Measurements from ENCODE around the gene TCP11. TPM values are rescaled to one million over a fixed set of nuclear protein-coding genes. Genes with fewer than 3 reads are reported as not detected.
A peak's percentile ranks its signal among the peaks of the same experiment; 100 is the strongest.

Gene TCP11
- total RNA-seq, 1 donor from 2014 or later, result not detected

DNA sequence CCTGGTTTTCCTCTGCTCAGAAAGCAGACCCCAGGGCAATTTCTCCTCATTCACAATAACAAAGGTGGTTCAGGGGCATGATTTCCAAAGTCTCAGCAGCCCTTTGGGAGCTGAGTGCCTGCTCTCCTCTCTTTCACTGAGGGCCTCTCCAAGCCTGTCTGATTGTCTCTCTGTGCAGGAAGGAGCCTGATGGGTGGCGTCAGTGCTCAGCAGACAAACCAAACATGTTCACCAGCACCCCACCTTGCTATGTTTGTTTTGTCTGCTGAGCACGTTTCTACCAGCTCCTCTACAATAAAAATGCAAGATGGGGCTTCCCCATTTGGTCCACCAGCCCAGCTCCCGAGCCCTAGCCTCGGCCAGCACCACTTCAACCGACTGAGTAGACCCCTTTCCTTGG lies 25.4 kb upstream of the TCP11 start:
- peaks cover 7% of the 10 kb centered on the region for H3K9me3 Mint-ChIP-seq

DNA sequence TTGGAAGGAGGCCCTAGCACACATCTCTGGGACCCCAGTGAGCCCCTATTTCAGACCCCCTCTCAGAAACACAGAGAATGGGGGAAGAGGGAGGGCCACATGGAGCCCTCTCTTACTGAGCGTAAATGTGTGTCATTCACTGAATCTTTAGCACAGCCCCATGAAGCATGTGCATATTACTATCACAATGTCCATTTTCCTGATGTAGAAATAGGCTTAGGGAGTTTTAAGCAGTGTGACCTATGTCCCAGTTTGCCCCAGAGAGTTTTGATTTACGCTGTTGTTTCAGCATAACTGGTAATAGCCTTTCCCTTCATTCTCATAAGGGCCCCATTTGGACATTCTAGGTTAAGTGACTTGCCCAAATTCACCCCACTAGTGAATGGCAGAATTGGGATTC lies 25.0 kb upstream of the TCP11 start:
- Mint-ChIP-seq H3K4me1 (ENCODE audit: low read depth) (peaks cover 14% of the 10 kb centered on the region), H3K27me3 (ENCODE audit: insufficient read depth) (peaks cover 21% of the 10 kb centered on the region), H3K27ac (no peak overlapping the region), H3K36me3 (ENCODE audit: low read depth) (peaks cover 4% of the 10 kb centered on the region), H3K9me3 (peaks cover 7% of the 10 kb centered on the region), H3K4me3 (no peak overlapping the region)
- intact Hi-C loops (cut with micrococcal nuclease), result no loop called here
- no peak for DNase-seq (ENCODE audit: low spot score)

More for the DNA sequence above, 25.4 kb upstream of the TCP11 start:
- Mint-ChIP-seq H3K4me1 (ENCODE audit: low read depth) (peaks cover 14% of the 10 kb centered on the region), H3K36me3 (ENCODE audit: low read depth) (peaks cover 4% of the 10 kb centered on the region), H3K27ac (no peak overlapping the region), H3K4me3 (no peak overlapping the region), H3K27me3 (ENCODE audit: insufficient read depth) (peaks cover 21% of the 10 kb centered on the region)
- no peak for DNase-seq (ENCODE audit: low spot score)
- intact Hi-C loops (cut with micrococcal nuclease), result no loop called here

- intact Hi-C loops (cut with micrococcal nuclease), result loop anchor here (1.0 kb wide), 1 partner anchor 17 kb away; no protein-coding TSS in a partner anchor
- Mint-ChIP-seq H3K9me3 (peaks cover 7% of the 10 kb centered on the region), H3K4me1 (ENCODE audit: low read depth) (peaks cover 14% of the 10 kb centered on the region), H3K27me3 (ENCODE audit: insufficient read depth) (peaks cover 21% of the 10 kb centered on the region), H3K4me3 (no peak overlapping the region), H3K27ac (peak overlapping the region; percentile 80), H3K36me3 (ENCODE audit: low read depth) (peaks cover 4% of the 10 kb centered on the region)
- no peak for DNase-seq (ENCODE audit: low spot score)
Measured at GRCh38 chr6:35165630-35166071, 24.5 kb upstream of the TCP11 start.

DNA sequence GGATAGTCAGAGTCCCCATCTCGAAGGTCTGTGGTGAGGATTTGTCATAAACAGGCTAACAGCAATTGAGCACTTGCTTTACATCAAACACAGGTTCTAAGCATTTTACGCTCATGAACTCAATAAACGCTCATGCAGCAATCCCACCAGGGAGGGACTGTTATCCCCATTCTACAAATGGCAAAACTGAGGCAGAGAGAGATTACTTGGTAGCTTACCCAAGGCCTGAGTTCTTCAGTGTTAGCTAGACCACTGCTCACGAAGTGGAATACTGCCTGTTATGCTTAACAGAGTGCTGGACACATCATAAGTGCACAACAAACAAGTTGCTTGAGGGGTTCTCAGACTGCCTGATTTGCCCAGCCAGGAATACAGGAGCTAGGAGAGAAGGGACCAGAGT lies 23.7 kb upstream of the TCP11 start:
- peaks cover 7% of the 10 kb centered on the region for H3K9me3 Mint-ChIP-seq
- intact Hi-C loops (cut with micrococcal nuclease), result loop anchor here (1.0 kb wide), 1 partner anchor 17 kb away; no protein-coding TSS in a partner anchor
- H3K27ac Mint-ChIP-seq, result no peak overlapping the region
- peaks cover 22% of the 10 kb centered on the region for H3K27me3 Mint-ChIP-seq (ENCODE audit: insufficient read depth)
- no peak for DNase-seq (ENCODE audit: low spot score)
- H3K4me3 Mint-ChIP-seq, result no peak overlapping the region
- peaks cover 4% of the 10 kb centered on the region for H3K36me3 Mint-ChIP-seq (ENCODE audit: low read depth)
- peaks cover 14% of the 10 kb centered on the region for H3K4me1 Mint-ChIP-seq (ENCODE audit: low read depth)

- no peaks in the 10 kb centered on the region for H3K36me3 Mint-ChIP-seq (ENCODE audit: low read depth)
- DNase-seq (ENCODE audit: low spot score), result no peak
- H3K27ac Mint-ChIP-seq, result no peak overlapping the region
- H3K4me3 Mint-ChIP-seq, result no peak overlapping the region
- H3K27me3 Mint-ChIP-seq (ENCODE audit: insufficient read depth), result peaks cover 22% of the 10 kb centered on the region
- peaks cover 14% of the 10 kb centered on the region for H3K4me1 Mint-ChIP-seq (ENCODE audit: low read depth)
- H3K9me3 Mint-ChIP-seq, result peaks cover 1% of the 10 kb centered on the region
- intact Hi-C loops (cut with micrococcal nuclease), result no loop called here
Measured at GRCh38 chr6:35164277-35164676, 23.1 kb upstream of the TCP11 start.

GRCh38 chr6:35163836-35164235 lies 22.7 kb upstream of the TCP11 start:
- no peak for DNase-seq (ENCODE audit: low spot score)
- intact Hi-C loops (cut with micrococcal nuclease), result no loop called here
- Mint-ChIP-seq H3K27me3 (ENCODE audit: insufficient read depth) (peaks cover 20% of the 10 kb centered on the region), H3K27ac (no peak overlapping the region), H3K4me1 (ENCODE audit: low read depth) (peaks cover 14% of the 10 kb centered on the region), H3K9me3 (no peaks in the 10 kb centered on the region), H3K36me3 (ENCODE audit: low read depth) (no peaks in the 10 kb centered on the region), H3K4me3 (no peak overlapping the region)

GRCh38 chr6:35161776-35162607 lies 20.9 kb upstream of the TCP11 start:
- Mint-ChIP-seq H3K27ac (no peak overlapping the region), H3K4me3 (no peak overlapping the region), H3K4me1 (ENCODE audit: low read depth) (peaks cover 14% of the 10 kb centered on the region), H3K36me3 (ENCODE audit: low read depth) (no peaks in the 10 kb centered on the region), H3K27me3 (ENCODE audit: insufficient read depth) (peaks cover 16% of the 10 kb centered on the region), H3K9me3 (no peaks in the 10 kb centered on the region)
- intact Hi-C loops (cut with micrococcal nuclease), result no loop called here
- no peak for DNase-seq (ENCODE audit: low spot score)

DNA sequence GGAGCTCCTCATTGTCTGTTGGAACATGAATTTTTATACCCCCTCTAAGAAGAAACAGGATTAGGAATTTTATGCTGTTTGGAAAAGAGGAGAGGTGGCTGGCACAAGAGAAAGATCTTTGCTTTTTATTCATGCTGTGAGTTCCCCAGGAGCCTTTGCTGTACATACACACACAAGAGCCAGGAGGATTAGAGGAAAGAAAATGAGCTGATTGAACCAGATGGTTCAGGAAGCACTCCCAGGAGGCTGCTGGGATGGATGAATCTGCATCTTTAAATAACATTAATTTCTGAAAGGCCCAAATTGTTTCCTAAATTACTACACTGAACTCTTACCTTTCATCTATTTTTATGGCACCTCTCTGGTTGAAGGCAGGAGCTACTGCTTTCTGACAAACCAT lies 20.1 kb upstream of the TCP11 start:
- Mint-ChIP-seq H3K36me3 (ENCODE audit: low read depth) (no peaks in the 10 kb centered on the region), H3K9me3 (no peaks in the 10 kb centered on the region), H3K27me3 (ENCODE audit: insufficient read depth) (peaks cover 20% of the 10 kb centered on the region), H3K27ac (peak overlapping the region; percentile 4), H3K4me3 (no peak overlapping the region), H3K4me1 (ENCODE audit: low read depth) (peaks cover 14% of the 10 kb centered on the region)
- intact Hi-C loops (cut with micrococcal nuclease), result no loop called here
- DNase-seq (ENCODE audit: low spot score), result no peak

DNA sequence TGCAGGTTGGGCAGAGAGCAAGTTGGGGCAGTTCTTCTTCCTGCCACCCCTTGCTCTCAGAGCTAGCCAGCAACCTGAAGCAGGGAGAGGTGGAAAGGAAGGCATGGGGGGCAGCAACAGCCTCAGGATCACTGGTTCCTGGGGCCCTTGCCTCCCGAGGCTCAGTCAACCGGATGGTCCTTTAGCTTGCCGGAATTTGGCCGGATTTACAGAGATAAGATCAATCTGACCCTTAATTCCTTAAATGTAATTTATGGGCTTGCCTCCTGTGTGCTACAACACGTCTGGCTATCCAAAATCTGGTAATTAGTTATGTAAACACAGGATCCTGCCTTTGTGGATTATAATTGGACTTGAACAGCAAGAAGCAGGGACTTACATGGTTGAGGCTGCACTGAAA lies 19.5 kb upstream of the TCP11 start:
- Mint-ChIP-seq H3K27me3 (ENCODE audit: insufficient read depth) (peaks cover 20% of the 10 kb centered on the region), H3K9me3 (no peaks in the 10 kb centered on the region), H3K4me3 (no peak overlapping the region), H3K36me3 (ENCODE audit: low read depth) (no peaks in the 10 kb centered on the region), H3K4me1 (ENCODE audit: low read depth) (peaks cover 13% of the 10 kb centered on the region), H3K27ac (no peak overlapping the region)
- no peak for DNase-seq (ENCODE audit: low spot score)
- intact Hi-C loops (cut with micrococcal nuclease), result no loop called here

GRCh38 chr6:35158520-35158919 lies 17.4 kb upstream of the TCP11 start:
- Mint-ChIP-seq H3K27ac (no peak overlapping the region), H3K4me3 (no peak overlapping the region), H3K9me3 (no peaks in the 10 kb centered on the region), H3K27me3 (ENCODE audit: insufficient read depth) (peaks cover 19% of the 10 kb centered on the region), H3K36me3 (ENCODE audit: low read depth) (peaks cover 3% of the 10 kb centered on the region), H3K4me1 (ENCODE audit: low read depth) (peaks cover 24% of the 10 kb centered on the region)
- intact Hi-C loops (cut with micrococcal nuclease), result no loop called here
- DNase-seq (ENCODE audit: low spot score), result no peak

- Mint-ChIP-seq H3K4me1 (ENCODE audit: low read depth) (peaks cover 30% of the 10 kb centered on the region), H3K27me3 (ENCODE audit: insufficient read depth) (peaks cover 9% of the 10 kb centered on the region), H3K4me3 (no peak overlapping the region), H3K27ac (no peak overlapping the region), H3K36me3 (ENCODE audit: low read depth) (peaks cover 3% of the 10 kb centered on the region), H3K9me3 (no peaks in the 10 kb centered on the region)
- DNase-seq (ENCODE audit: low spot score), result no peak
- intact Hi-C loops (cut with micrococcal nuclease), result no loop called here
Measured at GRCh38 chr6:35154947-35155346, 13.8 kb upstream of the TCP11 start.

GRCh38 chr6:35154262-35154661 lies 13.1 kb upstream of the TCP11 start:
- no peak for DNase-seq (ENCODE audit: low spot score)
- Mint-ChIP-seq H3K4me1 (ENCODE audit: low read depth) (peaks cover 33% of the 10 kb centered on the region), H3K4me3 (no peak overlapping the region), H3K9me3 (no peaks in the 10 kb centered on the region), H3K27me3 (ENCODE audit: insufficient read depth) (peaks cover 5% of the 10 kb centered on the region), H3K27ac (no peak overlapping the region), H3K36me3 (ENCODE audit: low read depth) (peaks cover 3% of the 10 kb centered on the region)
- intact Hi-C loops (cut with micrococcal nuclease), result no loop called here

GRCh38 chr6:35152067-35152707 lies 11.0 kb upstream of the TCP11 start:
- peaks cover 8% of the 10 kb centered on the region for H3K27me3 Mint-ChIP-seq (ENCODE audit: insufficient read depth)
- H3K27ac Mint-ChIP-seq, result no peak overlapping the region
- H3K4me3 Mint-ChIP-seq, result no peak overlapping the region
- no peak for DNase-seq (ENCODE audit: low spot score)
- intact Hi-C loops (cut with micrococcal nuclease), result no loop called here
- peaks cover 3% of the 10 kb centered on the region for H3K36me3 Mint-ChIP-seq (ENCODE audit: low read depth)
- no peaks in the 10 kb centered on the region for H3K9me3 Mint-ChIP-seq
- peaks cover 54% of the 10 kb centered on the region for H3K4me1 Mint-ChIP-seq (ENCODE audit: low read depth)
